ENCODE results near the gene IQCK. TPM values are rescaled to one million over a fixed set of nuclear protein-coding genes. Genes with fewer than 3 reads are reported as not detected.

IQCK gene
- total and polyA plus RNA-seq, 2 donors (not counting 1 experiment from before 2014, with no cell fraction given), result 4.6 to 9.9 TPM

DNA sequence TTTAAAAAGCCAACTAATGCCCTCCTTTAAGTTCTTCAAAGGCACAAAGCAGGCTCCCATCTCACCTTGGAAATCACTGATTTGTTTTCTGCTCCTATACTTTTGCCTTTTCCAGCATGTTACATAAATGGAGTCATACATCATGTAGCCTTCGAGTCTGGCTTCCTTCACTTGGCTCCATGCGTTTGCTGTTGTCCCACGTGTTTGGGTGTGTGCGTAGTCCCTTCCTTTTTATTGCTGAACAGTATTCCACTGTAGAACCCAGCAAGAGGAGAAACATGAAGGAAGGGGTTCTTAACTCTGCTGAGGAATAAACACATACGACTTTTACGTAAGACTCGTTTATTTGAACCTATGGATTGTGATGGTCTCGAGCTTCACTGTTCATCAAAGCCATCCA is 84.5 kb downstream of the IQCK start:
- Histone ChIP-seq H3K4me3 (replicated peaks in 1 of 4; ENCODE audit: control extremely low read depth in 1 of 4, insufficient read depth in 1 of 4, low read depth in 3 of 4, low read length in 4 of 4) (no peak overlapping the region), H4K20me1 (ENCODE audit: control insufficient read depth, extremely low read depth, insufficient read depth, low read length) (no peaks in the 10 kb centered on the region), H3K27me3 (ENCODE audit: control insufficient read depth, insufficient read depth, low read length) (no peaks in the 10 kb centered on the region), H2AFZ (ENCODE audit: low read length) (no peak overlapping the region), H3K9ac (ENCODE audit: insufficient read depth, low read length) (no peak overlapping the region), H3K4me2 (ENCODE audit: extremely low read depth, insufficient read depth, low read length) (no peak overlapping the region), H3K4me1 (ENCODE audit: control insufficient read depth, extremely low read depth, insufficient read depth, low read length) (no peaks in the 10 kb centered on the region), H3K27ac (ENCODE audit: insufficient read depth, low read length) (no peak overlapping the region), H3K36me3 (ENCODE audit: control insufficient read depth, insufficient read depth, low read length) (no peaks in the 10 kb centered on the region), H3K79me2 (ENCODE audit: control insufficient read depth, insufficient read depth, low read length) (no peaks in the 10 kb centered on the region), H3K9me3 (ENCODE audit: control insufficient read depth, insufficient read depth, low read depth, low read length) (no peaks in the 10 kb centered on the region)
- TF ChIP-seq CTCF (conservative IDR thresholded peaks at IDR 0.05 in 1 of 2, IDR thresholded peaks at IDR 0.05 in 1 of 2; ENCODE audit: low read depth in 1 of 2, low read length in 2 of 2), result no peak
- TF ChIP-seq EZH2 (IDR thresholded peaks at IDR 0.05; ENCODE audit: low read length, missing control alignments), result no peak
- no peak for DNase-seq (ENCODE audit: low read depth in 2 of 2)

DNA sequence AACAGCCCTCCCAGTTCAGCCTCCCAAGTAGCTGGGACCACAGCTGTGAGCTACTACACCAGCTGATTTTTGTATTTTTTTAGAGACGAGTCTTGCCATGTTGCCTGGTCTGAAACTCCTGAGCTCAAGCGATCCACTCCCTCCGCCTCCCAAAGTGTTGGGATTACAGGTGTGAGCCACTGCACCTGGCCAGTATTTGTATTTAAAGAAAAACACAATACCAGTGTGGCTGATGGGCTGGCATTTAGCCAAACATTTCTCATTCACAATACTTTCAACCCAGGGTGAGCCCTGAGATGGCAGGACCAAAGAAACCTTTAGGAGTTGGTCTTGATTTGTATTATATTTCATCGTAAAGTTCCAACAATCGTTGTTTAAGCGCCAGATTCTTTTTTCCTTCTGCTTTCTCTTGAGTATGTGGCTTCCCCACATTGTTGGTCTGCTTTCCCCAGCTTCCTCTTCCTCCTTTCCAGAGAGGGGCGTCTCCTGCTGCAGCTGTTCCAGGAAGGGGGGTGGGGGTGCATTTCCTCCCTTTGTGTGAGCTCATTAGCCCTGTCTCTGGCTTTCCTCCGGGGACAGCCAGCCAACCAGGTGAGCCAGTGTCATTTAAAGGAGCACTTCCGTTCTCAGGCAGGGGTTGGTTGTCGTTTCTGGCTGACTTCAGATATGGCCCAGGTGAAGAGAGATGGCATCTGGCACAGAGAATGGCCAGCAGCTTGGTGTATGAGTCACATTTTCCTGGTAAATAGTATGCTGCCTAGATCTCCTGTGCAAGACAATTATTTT is 86.7 kb downstream of the IQCK start:
- H3K36me3 ChIP-seq (ENCODE audit: control insufficient read depth, insufficient read depth, low read length), result no peaks in the 10 kb centered on the region
- TF ChIP-seq EZH2 (IDR thresholded peaks at IDR 0.05; ENCODE audit: low read length, missing control alignments) (no peak), CTCF (conservative IDR thresholded peaks at IDR 0.05 in 1 of 2, IDR thresholded peaks at IDR 0.05 in 1 of 2; ENCODE audit: low read depth in 1 of 2, low read length in 2 of 2) (no peak)
- no peak overlapping the region for H2AFZ ChIP-seq (ENCODE audit: low read length)
- H3K79me2 ChIP-seq (ENCODE audit: control insufficient read depth, insufficient read depth, low read length), result no peaks in the 10 kb centered on the region
- no peak overlapping the region for H3K4me3 ChIP-seq (replicated peaks in 1 of 4; ENCODE audit: control extremely low read depth in 1 of 4, insufficient read depth in 1 of 4, low read depth in 3 of 4, low read length in 4 of 4)
- H3K9me3 ChIP-seq (ENCODE audit: control insufficient read depth, insufficient read depth, low read depth, low read length), result no peaks in the 10 kb centered on the region
- H4K20me1 ChIP-seq (ENCODE audit: control insufficient read depth, extremely low read depth, insufficient read depth, low read length), result no peaks in the 10 kb centered on the region
- no peaks in the 10 kb centered on the region for H3K27me3 ChIP-seq (ENCODE audit: control insufficient read depth, insufficient read depth, low read length)
- no peak overlapping the region for H3K4me2 ChIP-seq (ENCODE audit: extremely low read depth, insufficient read depth, low read length)
- no peaks in the 10 kb centered on the region for H3K4me1 ChIP-seq (ENCODE audit: control insufficient read depth, extremely low read depth, insufficient read depth, low read length)
- no peak overlapping the region for H3K27ac ChIP-seq (ENCODE audit: insufficient read depth, low read length)
- H3K9ac ChIP-seq (ENCODE audit: insufficient read depth, low read length), result no peak overlapping the region
- DNase-seq (ENCODE audit: low read depth in 2 of 2), result peak in 1 of 2 donors; percentile 3

DNA sequence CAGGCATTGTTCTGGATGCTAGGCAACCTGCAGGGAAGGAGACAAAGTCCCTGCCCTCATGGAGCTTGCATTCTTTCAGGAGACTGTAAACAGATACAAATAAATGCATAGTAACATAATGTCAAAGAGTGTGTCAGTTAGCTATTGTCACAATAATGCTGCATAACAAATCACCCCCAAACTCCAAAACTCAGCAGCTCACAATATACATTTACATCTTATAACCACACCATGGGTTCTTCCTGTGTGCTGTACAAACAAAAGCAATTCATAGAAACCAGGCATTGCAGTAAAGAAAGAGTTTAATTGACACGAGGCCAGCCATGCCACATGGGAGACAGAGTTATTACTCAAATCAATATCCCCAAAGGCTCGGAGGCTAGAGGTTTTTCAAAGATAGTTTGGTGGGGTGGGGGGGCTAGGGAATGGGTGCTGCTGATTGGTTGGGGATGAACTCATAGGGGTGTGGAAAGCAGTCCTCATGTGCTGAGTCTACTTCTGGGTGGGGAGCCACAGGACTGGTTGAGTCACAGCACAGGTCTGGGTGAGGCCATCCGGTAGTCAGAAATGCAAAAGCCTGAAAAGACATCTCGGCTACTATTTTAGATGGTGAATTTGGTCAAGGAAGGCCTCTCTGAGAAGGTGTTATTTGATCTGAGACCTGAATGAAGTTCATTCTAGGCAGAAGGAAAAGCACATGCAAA is 87.5 kb downstream of the IQCK start:
- H3K36me3 ChIP-seq (ENCODE audit: control insufficient read depth, insufficient read depth, low read length), result no peaks in the 10 kb centered on the region
- H3K27me3 ChIP-seq (ENCODE audit: control insufficient read depth, insufficient read depth, low read length), result no peaks in the 10 kb centered on the region
- TF ChIP-seq CTCF (conservative IDR thresholded peaks at IDR 0.05 in 1 of 2, IDR thresholded peaks at IDR 0.05 in 1 of 2; ENCODE audit: low read depth in 1 of 2, low read length in 2 of 2), result no peak
- no peak for TF ChIP-seq EZH2 (IDR thresholded peaks at IDR 0.05; ENCODE audit: low read length, missing control alignments)
- peak in 1 of 2 donors; percentile 5 for DNase-seq (ENCODE audit: low read depth in 2 of 2)
- H3K79me2 ChIP-seq (ENCODE audit: control insufficient read depth, insufficient read depth, low read length), result no peaks in the 10 kb centered on the region
- no peak overlapping the region for H3K4me2 ChIP-seq (ENCODE audit: extremely low read depth, insufficient read depth, low read length)
- H2AFZ ChIP-seq (ENCODE audit: low read length), result no peak overlapping the region
- H3K9ac ChIP-seq (ENCODE audit: insufficient read depth, low read length), result no peak overlapping the region
- H4K20me1 ChIP-seq (ENCODE audit: control insufficient read depth, extremely low read depth, insufficient read depth, low read length), result no peaks in the 10 kb centered on the region
- no peaks in the 10 kb centered on the region for H3K4me1 ChIP-seq (ENCODE audit: control insufficient read depth, extremely low read depth, insufficient read depth, low read length)
- no peaks in the 10 kb centered on the region for H3K9me3 ChIP-seq (ENCODE audit: control insufficient read depth, insufficient read depth, low read depth, low read length)
- no peak overlapping the region for H3K27ac ChIP-seq (ENCODE audit: insufficient read depth, low read length)
- H3K4me3 ChIP-seq (replicated peaks in 1 of 4; ENCODE audit: control extremely low read depth in 1 of 4, insufficient read depth in 1 of 4, low read depth in 3 of 4, low read length in 4 of 4), result no peak overlapping the region

Data from fibroblast of lung (primary cell).